Medulla oblongata (tissue), 1 donor: ENCODE measurements around the gene PIM3.

Source experiments
- DNase-seq: peaks from one replicate; pipeline ENCODE4 v3.0.0-alpha.2; 2015; ENCODE audit errors: extremely low spot score

PIM3 gene

DNA sequence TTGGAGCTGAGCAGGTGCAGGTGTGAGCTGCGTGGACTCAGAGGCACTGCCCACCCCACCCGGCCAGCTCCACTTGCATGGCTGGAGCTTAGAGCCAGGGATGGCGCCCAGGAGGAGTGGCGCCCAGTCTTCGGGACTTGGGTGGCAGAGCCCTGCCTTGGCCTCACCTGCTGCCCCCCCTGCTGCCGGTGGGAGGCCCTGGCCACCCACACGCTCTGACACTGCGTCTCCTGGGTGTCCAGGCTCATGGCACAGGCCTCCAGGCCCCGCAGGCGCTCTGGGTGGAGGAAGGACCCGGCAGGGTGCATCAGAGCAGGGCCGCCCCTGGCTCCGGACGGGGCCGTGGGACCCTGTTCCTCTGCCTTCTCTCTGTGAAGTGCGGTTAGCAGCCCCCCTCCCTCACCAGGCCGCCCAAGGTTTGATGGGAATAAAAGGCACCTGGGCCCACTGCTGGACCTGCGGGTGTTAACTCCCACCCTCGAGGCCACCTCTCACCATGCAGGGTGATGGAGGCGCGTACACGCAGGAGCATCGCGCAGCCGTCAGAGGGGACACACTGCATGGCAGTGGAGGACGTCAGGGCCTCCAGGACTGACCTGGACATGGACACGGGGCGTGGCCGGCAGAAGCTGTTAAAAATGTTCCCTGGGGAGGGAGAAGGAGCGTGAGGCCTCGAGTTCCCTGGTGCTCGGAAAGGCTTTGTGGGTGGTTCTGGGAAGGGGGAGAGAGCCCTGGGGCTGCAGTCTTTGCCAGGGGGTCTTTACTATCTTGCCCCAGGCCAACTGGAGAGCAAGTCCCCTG lies 40.2 kb downstream of the PIM3 start:
- no peak for DNase-seq

DNA sequence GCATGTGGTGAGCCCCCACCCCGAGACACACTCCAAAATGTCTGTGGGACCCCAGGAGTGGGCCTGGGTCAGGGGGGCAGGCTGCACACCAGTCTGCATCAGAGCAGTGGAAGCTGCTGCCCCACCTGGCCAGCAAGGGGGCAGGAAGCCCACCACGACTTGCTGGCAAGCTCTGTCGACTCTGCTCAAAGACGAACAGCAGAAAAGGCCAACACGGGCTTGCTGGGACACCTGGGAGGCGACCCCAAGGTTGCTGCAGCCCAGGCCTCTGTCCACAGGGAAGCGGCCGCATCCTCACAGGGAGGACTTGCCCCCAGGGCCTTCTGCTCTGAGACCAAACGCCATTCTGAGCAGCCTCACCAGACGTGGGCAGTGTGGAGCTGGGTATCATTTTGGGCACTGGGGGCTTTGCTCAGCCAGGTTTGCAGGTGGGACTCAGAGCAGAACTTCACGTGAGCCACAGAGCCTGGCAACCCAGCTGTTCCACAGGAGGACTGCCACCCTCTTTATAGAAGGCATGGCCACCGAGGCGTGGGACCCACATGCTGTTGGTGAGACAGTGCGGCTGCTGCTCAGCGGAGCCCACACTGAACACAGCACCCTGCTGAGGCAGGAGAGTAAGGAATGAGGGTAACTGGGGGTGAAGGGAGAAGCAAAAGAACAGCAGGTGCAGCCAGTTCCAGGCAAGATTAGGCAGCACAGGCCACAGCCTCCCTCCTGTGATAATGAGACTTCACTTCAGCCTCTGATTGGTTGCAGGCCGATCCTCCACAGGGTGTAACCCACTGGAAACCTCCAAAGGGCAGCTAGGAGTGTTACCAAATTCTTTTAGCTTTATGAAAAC lies 41.0 kb downstream of the PIM3 start:
- no peak for DNase-seq

DNA sequence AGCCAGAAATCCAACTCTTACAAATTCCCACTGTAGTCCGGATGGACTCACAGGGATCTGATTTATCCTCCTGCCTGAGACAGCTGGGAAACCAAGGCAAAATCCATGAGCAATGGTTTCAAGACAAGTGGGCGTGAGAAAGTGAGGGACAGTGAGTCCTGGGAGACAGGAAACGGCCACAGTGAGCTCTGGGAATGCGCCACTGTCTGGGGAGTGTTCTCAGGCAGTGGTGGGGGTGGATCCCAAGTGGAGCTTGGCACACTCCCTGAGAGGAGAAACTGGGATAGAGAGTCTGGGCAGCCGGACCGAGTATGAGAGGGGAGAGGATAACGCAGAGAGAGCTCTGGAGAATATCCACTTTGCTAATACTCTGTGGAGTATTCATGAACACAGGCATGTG lies 42.2 kb downstream of the PIM3 start:
- DNase-seq = no peak

DNA sequence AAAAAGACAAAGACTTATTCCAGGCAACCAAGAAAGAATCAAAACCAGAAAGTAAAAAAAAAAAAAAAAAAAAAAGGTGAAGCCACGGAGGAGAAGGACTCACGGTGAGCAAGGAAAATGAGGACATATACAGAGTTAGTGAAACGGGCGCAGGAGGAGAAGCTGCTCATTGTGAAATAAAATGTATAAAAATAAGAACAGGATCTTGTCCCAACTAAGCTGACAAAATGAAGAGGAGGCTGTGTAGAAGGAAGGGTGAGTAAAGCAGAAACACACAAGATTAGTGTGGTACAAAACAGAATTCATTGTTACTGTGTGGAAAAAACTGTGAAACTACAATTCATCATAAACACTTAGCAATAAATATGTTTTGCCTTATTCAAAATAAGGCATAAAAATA lies 44.3 kb downstream of the PIM3 start:
- no peak for DNase-seq

DNA sequence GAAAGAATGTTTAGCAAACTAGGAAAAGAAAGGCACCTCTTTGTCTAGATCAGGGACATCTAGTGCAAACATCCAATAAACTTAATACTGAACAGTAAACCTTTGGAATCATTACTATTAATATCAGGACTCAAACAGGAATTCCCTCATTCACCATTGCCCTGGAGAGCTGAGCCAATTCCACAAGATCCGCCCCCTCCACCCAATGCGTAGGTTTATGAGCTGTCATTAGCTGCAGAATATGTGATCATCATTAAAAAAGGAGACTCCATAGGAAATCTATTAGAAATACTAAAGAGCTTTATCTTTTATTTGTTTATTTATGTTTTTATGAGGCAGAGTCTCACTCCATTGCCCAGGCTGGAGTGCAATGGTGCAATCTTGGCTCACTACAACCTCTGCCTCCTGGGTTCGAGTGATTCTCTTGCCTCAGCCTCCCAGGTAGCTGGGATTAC lies 46.5 kb downstream of the PIM3 start:
- no peak for DNase-seq

DNA sequence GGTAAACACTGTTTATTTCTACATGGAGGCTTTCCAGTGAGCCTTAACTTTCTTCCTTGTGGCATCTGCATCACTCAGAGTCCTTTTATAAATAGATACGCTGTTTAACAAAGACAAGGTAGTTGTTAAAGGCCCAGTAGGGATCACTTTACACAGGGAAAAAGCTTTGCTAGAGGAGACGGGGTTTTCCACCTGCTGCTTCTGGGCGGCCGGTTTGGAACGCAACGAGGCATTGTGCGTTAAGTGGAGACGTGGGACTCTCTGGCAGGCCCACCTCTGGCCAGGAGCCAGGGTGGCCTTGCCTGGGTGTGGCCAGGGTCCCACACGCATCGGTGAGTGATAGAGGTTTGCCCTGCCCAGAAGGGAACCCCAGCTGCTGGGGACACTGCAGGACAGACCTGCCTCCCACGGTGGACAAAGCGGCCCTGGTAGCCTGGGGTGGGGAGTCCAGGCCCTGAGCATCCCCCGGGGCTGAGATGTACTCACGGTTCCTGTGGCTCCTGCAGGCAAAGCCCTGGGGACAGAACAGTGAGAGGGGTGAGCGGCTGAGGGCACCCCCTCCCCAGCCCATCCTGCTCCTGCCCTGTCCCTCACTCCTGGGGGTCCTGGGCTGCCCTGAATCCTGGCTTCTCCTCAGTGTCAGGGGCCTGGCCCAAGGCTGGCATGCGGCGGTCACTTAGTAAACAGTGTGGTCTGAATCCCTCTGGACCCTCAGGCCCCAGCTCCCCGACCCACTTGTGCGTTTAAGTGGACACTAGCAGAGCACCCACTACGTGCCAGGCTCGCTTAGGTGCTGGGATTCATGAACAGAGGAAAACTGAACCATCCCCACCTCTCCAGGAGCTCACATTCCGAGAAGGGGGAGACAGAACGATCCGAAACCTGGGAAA lies 47.8 kb downstream of the PIM3 start:
- DNase-seq = no peak

DNA sequence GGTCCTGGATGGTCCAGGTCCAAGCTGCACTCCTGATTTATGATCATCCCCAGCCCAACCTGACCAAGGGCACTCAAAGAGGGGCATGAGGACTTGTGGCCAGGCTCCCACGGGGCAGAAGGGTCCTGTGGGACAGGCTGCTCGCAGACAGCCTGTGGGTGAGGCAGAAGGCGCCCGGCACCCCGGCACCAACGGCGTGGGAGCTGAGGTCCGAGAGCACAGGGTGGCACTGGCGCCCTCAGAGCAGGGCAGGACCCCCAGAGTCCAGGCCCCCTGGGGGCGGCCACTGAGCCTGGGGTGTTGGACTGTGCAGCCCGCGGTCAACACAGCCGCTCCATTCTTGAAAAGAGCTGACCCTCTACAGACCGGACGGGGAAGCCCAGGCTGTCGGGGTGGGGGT lies 48.7 kb downstream of the PIM3 start:
- no peak for DNase-seq

DNA sequence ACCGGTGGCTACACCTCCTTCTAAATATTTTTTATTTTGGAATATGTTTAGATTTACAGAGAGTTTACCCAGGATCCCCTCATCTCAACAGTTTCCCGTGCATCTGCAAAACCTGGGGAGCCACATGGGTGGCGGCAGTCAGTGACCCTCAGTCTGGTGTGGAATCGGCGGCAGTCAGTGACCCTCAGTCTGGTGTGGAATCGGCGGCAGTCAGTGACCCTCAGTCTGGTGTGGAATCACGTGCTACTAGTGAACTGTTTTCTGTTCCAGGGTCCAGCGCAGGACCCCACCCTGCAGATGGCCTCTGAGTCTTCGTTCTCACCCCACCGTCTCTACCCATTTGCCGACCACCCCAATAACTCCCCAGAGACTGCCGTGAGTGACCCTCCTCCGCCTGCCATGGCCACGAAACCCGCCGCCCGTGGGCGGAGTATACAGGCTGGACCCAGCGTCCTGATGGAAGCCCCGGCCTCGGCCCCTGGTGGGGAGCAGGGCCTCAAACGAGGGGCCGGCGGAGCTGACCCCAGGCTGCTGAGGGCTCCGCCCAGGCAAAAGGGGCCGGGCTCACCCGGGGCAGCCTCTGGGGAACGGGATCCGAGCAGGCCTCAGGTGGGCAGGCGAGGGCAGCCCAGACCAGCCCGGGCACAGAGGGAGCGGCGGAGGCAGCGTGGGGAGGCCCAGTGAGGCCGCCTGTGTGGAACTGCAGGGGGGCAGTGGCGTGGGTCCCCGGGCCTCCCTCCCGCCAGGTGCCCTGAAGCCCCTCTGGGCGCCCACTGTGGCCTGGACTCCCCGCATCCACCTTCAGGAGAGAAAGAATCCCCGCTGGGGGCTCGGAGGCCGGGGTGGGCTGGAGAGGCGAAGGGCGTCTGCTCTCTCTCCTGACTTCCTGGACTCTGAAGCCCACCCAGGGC lies 49.4 kb downstream of the PIM3 start:
- no peak for DNase-seq

DNA sequence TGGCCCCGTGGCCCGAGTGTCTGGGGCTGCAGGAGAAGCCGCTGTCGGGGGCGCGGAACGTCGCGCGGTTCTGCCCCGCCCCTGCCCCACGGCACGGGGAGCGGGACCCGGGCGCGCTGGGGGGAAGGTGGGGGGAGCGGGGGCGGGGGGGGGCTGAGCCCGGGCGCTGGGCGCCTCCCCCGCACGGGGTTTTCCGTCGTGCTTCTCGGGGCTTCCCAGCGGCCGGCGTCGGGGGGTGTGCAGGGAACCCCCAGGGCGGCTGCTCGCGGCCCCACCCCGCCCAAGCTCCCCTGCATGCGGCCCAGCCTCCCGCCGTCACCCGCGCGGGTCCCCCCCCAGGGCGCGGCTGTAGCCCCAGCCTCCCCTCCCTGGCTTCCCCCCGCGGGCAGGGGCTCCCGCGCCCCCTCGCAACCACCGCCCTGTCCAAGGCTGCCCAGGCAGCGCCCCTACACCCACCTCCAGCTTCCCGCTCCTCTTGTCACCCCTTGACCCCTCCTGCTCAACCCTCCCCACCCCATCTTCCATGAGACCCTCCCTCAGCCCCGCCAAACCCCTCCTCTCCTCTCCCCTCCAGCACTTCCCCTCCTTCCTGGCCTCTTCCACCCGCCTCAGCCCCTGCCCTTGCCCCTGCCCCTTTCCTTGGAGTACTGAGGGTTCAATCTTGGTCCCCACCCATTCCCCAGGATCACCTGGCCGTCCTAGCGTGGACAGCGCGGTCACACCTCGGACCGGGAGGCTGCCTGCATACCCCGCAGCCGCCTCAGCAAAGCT lies 50.3 kb downstream of the PIM3 start:
- DNase-seq = no peak

DNA sequence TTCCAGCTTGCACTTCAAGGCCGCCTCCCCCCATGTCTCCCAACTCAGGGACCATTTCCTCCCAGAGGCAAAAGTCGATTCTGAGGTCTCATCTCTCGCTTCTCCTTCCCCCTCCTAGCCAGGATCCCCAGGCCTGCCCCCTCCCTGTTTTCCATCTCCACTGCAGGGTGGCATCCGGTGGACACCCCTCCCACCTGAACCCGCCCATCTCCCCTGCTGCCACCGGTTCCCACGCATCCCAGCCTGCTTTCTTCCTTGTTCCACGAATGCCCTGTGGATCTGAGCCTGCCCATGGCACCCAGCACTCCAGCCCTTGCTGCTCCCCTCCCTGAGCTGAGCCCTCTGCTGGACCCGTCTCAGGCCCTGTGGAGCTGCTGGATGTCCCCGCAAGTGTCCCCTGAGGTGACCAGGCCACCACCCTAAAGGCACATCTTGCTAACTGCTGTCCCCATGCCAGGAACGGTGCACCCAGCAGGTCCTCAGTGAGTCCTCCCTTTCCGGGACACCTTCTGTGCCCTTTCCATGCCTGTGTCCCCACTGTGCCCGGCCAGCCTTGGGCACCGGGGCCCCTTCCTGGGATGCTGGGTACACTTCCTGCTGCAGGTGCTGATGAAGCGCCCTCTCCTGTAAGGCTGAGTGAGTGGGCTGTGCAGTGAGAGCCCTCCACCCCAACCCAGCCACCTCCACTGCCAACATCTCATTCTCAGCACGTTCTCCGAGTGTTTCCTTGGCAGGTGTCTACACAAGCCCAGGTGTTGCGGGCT lies 51.1 kb downstream of the PIM3 start:
- DNase-seq = no peak

DNA sequence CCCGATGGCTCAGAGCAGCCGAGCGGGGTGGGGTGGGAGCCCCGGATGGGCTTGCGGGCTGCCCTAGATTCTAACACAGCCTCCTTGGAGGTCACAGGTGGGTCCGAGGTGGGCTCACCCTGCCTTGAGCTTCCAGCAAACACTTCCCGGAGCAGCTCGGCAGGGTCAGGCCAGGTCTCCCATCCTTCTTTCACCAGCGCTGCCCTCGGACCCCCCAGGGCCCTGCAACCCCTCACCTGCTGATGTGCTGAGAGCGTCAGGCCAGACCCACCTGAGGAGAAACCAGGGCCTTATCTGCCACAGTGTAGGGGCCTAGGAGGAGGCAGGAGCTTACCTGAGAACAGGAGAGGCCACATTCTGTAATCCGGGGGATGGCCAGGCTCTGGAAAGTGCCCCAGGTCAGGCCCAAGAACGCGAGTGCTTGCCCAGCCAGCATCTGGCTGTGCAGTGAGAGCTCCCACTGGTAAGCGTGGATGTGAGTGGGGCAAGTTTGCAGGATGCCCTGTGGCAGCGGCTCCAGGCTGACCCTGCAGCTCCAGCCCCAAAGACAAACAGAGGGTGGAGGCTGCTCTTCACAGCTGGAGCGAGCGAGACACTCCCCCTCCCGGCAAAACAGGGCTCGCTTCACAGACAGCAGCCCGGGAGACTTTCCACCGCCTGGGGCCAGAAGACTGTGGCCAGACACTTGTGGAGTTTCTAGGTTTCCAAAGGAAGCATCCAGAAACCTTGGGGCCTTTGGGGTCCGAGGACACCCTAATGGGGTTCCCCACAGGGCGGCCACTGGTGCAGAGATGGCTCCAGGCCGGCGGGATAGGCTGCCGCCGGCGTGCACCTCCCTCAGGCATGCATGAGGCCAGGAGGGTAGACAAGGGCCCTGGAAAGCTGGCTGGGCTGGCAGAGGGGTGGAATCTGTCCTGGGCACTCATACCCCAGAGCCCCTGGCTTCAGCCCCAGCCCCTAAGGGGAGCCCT lies 51.9 kb downstream of the PIM3 start, which contains the start of gene IL17REL:
Gene IL17REL, minus strand, starts transcription at position 555 of the 971 bp plus-strand sequence. Its CDS starts 119 bp downstream, at position 436.
- no peak for DNase-seq
